C4-2B (cell line): Measurements from ENCODE around the gene CENPM.

Experiments
- ZFX ChIP-seq: fragments of 450-650 bp; IDR thresholded peaks from 2 replicates; pipeline ENCODE4 v1.6.1; 2017
- TF ChIP-seq, protein P1 (sequence below): fragments of 450-650 bp; conservative IDR thresholded peaks from 2 replicates; pipeline ENCODE4 v1.5.1; 2017; ENCODE audit warnings: mild to moderate bottlenecking

DNA sequence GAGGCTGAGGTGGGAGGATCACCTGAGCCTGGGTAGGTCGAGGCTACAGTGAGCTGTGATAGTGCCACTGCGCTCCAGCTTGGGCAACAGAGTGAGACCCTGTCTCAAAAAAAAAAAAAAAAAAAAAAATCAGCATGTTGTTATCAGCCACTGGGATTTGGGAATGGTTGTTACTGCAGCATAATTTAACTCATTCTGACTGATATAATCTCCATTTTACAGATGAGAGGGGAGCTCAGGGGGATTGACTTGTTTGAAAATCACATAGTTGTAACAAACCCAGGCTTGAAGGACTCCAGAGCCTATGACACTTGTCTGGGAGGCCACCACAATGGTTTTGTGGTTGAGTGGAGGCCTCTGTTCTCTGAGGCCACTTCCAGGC is 19.3 kb upstream of the CENPM start:
- TF ChIP-seq, protein P1, sequence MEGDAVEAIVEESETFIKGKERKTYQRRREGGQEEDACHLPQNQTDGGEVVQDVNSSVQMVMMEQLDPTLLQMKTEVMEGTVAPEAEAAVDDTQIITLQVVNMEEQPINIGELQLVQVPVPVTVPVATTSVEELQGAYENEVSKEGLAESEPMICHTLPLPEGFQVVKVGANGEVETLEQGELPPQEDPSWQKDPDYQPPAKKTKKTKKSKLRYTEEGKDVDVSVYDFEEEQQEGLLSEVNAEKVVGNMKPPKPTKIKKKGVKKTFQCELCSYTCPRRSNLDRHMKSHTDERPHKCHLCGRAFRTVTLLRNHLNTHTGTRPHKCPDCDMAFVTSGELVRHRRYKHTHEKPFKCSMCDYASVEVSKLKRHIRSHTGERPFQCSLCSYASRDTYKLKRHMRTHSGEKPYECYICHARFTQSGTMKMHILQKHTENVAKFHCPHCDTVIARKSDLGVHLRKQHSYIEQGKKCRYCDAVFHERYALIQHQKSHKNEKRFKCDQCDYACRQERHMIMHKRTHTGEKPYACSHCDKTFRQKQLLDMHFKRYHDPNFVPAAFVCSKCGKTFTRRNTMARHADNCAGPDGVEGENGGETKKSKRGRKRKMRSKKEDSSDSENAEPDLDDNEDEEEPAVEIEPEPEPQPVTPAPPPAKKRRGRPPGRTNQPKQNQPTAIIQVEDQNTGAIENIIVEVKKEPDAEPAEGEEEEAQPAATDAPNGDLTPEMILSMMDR: no peak
- no peak for TF ChIP-seq ZFX
